ENCODE results near the gene POSTN. TPM values are rescaled to one million over a fixed set of nuclear protein-coding genes. Genes with fewer than 3 reads are reported as not detected.
"Not testable (repeated sequence)": the region's sequence is repeated elsewhere in the genome, so short reads cannot be mapped to it uniquely, and the experiment has no call there.

The POSTN gene
- total RNA-seq, 1 donor from 2014 or later = 149 TPM

GRCh38 chr13:37595162-37595561 is 3.4 kb downstream of the POSTN start:
- TF ChIP-seq CTCF (IDR thresholded peaks at IDR 0.05) = no peak
- intact Hi-C loops (cut with DNase I) = no loop called here
- Histone ChIP-seq H3K27ac (no peak overlapping the region), H3K4me1 (peaks cover 0 to 3% of the 10 kb centered on the region in 2 donors), H3K9me3 (no peaks in the 10 kb centered on the region), H3K4me3 (no peak overlapping the region), H3K36me3 (no peaks in the 10 kb centered on the region), H3K27me3 (no peaks in the 10 kb centered on the region)
- DNase-seq (ENCODE audit: low spot score in 2 of 2) = no peak

GRCh38 chr13:37594550-37594949 is 4.0 kb downstream of the POSTN start:
- DNase-seq (ENCODE audit: low spot score in 2 of 2) = no peak
- H3K4me3 ChIP-seq = no peak overlapping the region
- H3K4me1 ChIP-seq = peaks cover 0 to 3% of the 10 kb centered on the region in 2 donors
- H3K36me3 ChIP-seq = no peaks in the 10 kb centered on the region
- H3K27me3 ChIP-seq = no peaks in the 10 kb centered on the region
- no peak for TF ChIP-seq CTCF (IDR thresholded peaks at IDR 0.05)
- no peaks in the 10 kb centered on the region for H3K9me3 ChIP-seq
- intact Hi-C loops (cut with DNase I) = no loop called here
- H3K27ac ChIP-seq = no peak overlapping the region

GRCh38 chr13:37589381-37589780 is 9.2 kb downstream of the POSTN start:
- intact Hi-C loops (cut with DNase I); H3K9me3 ChIP-seq; H3K4me1 ChIP-seq: not testable (repeated sequence)

GRCh38 chr13:37587236-37587635 is 11.3 kb downstream of the POSTN start:
- Histone ChIP-seq H3K4me1 (no peaks in the 10 kb centered on the region), H3K4me3 (no peak overlapping the region), H3K9me3 (no peaks in the 10 kb centered on the region), H3K36me3 (no peaks in the 10 kb centered on the region), H3K27me3 (no peaks in the 10 kb centered on the region), H3K27ac (no peak overlapping the region)
- intact Hi-C loops (cut with DNase I) = no loop called here
- DNase-seq (ENCODE audit: low spot score in 2 of 2) = no peak
- no peak for TF ChIP-seq CTCF (IDR thresholded peaks at IDR 0.05)

More at GRCh38 chr13:37589381-37589780, 9.2 kb downstream of the POSTN start:
- not testable (repeated sequence) for H3K36me3 ChIP-seq; H3K4me3 ChIP-seq; H3K27me3 ChIP-seq; H3K27ac ChIP-seq; DNase-seq (ENCODE audit: low spot score in 2 of 2)

- no peak for DNase-seq (ENCODE audit: low spot score in 2 of 2)
- no peak for TF ChIP-seq CTCF (IDR thresholded peaks at IDR 0.05)
- Histone ChIP-seq H3K9me3 (no peaks in the 10 kb centered on the region), H3K4me3 (no peak overlapping the region), H3K27ac (no peak overlapping the region), H3K4me1 (no peaks in the 10 kb centered on the region), H3K36me3 (no peaks in the 10 kb centered on the region), H3K27me3 (no peaks in the 10 kb centered on the region)
- intact Hi-C loops (cut with DNase I) = no loop called here
Measured at GRCh38 chr13:37586164-37586563, 12.4 kb downstream of the POSTN start.

- no peaks in the 10 kb centered on the region for H3K36me3 ChIP-seq
- intact Hi-C loops (cut with DNase I) = no loop called here
- H3K27me3 ChIP-seq = no peaks in the 10 kb centered on the region
- H3K9me3 ChIP-seq = no peaks in the 10 kb centered on the region
- H3K4me1 ChIP-seq = no peaks in the 10 kb centered on the region
- no peak overlapping the region for H3K27ac ChIP-seq
- no peak overlapping the region for H3K4me3 ChIP-seq
- no peak for TF ChIP-seq CTCF (IDR thresholded peaks at IDR 0.05)
- no peak for DNase-seq (ENCODE audit: low spot score in 2 of 2)
Measured at GRCh38 chr13:37585541-37585940, 13.0 kb downstream of the POSTN start.
